Endodermal cell (in vitro differentiated cells): Measurements from ENCODE around the gene LMO1. TPM values are rescaled to one million over a fixed set of nuclear protein-coding genes. Genes with fewer than 3 reads are reported as not detected.
A peak's percentile ranks its signal among the peaks of the same experiment; 100 is the strongest.

ENCODE experiments used
- DNase-seq: peaks from one replicate; pipeline ENCODE4 v3.0.0-alpha.2; 2017
- H3K27ac ChIP-seq: 2 replicates; pipeline ENCODE4 v1.5.1; 2013; ENCODE audit warnings: mild to moderate bottlenecking, low read depth, low read length, moderate library complexity
- H3K27me3 ChIP-seq: 2 replicates; pipeline ENCODE4 v1.6.1; 2013; ENCODE audit warnings: mild to moderate bottlenecking, low read length, moderate library complexity; ENCODE audit not compliant: insufficient read depth, control insufficient read depth, poor library complexity, severe bottlenecking
- H3K36me3 ChIP-seq: 2 replicates; pipeline ENCODE4 v1.7.0; 2013; ENCODE audit warnings: mild to moderate bottlenecking, low read length, moderate library complexity; ENCODE audit not compliant: control insufficient read depth, insufficient read depth
- H3K4me1 ChIP-seq: one replicate; pipeline ENCODE4 v1.7.0; 2013; ENCODE audit warnings: low read length; ENCODE audit not compliant: control insufficient read depth, insufficient read depth
- H3K4me3 ChIP-seq: 2 replicates; pipeline ENCODE4 v1.5.1; 2013; ENCODE audit warnings: mild to moderate bottlenecking, low read length, moderate library complexity
- H3K9ac ChIP-seq: 2 replicates; pipeline ENCODE4 v1.6.1; 2013; ENCODE audit warnings: mild to moderate bottlenecking, low read length, moderate library complexity; ENCODE audit not compliant: poor library complexity, severe bottlenecking; ENCODE audit errors: extremely low read depth
- H3K9me3 ChIP-seq: 2 replicates; pipeline ENCODE4 v1.6.1; 2013; ENCODE audit warnings: mild to moderate bottlenecking, low read length, moderate library complexity; ENCODE audit not compliant: control insufficient read depth
- H3K27ac Mint-ChIP-seq: 2 replicates; pipeline ENCODE4 v1.8.0; 2020; ENCODE audit warnings: mixed read lengths
- H3K27me3 Mint-ChIP-seq: 2 replicates; pipeline ENCODE4 v1.8.0; 2021; ENCODE audit warnings: mild to moderate bottlenecking, mixed read lengths; ENCODE audit not compliant: insufficient read depth
- H3K36me3 Mint-ChIP-seq: 2 replicates; pipeline ENCODE4 v1.8.0; 2020; ENCODE audit warnings: low read depth, mixed read lengths
- H3K4me1 Mint-ChIP-seq: 2 replicates; pipeline ENCODE4 v1.8.0; 2020; ENCODE audit warnings: mixed read lengths
- H3K4me3 Mint-ChIP-seq: 2 replicates; pipeline ENCODE4 v1.8.0; 2020; ENCODE audit warnings: mild to moderate bottlenecking, moderate library complexity, mixed read lengths
- H3K9me3 Mint-ChIP-seq: 2 replicates; pipeline ENCODE4 v1.8.0; 2020; ENCODE audit warnings: mild to moderate bottlenecking, mixed read lengths
- WGBS, 2 experiments: methylation state at CpG; one replicate each; pipeline versions ENCODE4 v1.1.5 to v1.1.7; 2013; ENCODE audit warnings: missing lambda C conversion rate in 2 of 2, mixed read lengths in 1 of 2; ENCODE audit not compliant: insufficient coverage in 1 of 2, insufficient read length in 1 of 2; 5-methylcytosine and 5-hydroxymethylcytosine counted together
- total RNA-seq, 2 donors: library from RNA; stranded (reverse); fragmentation: NEBNext Ultra II Directional in 1 of 2; extraction: Animal tissue kit (Norgen Biotek cat#: 25700) in 1 of 2; gene quantifications; 2 replicates in 1 of 2; 3 replicates in 1 of 2; pipeline ENCODE4 v1.2.1, GENCODE V29; 2021
- TF ChIP-seq, protein P1 (sequence below): fragments of 200-600 bp; sonication (generic); conservative IDR thresholded peaks from 2 replicates; pipeline ENCODE4 v1.5.0; 2021; ENCODE audit warnings: antibody characterized with exemption, mild to moderate bottlenecking

LMO1 gene
- total RNA-seq, 2 donors from 2014 or later: 0.46 TPM; not detected in 1

DNA sequence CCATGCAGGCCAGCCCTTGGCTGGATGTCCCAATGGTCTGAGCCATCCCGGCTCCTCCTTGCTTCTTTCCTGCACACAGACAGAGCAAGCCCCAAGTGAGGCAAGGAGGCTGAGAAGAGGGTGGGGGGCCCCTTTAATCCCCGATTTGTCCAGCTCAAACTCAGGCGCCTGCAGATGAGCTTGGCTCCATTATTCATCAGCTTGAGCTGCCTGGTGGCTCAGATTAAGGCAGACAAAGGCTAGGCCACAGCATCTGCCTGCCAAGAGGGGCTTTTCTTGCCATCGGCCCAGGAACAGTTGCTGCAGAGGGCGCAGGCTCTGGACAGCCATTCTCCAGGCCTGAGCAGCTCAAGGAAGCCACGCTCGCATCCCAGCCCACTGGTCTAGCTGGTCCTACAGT is 35.4 kb downstream of the LMO1 start:
- Histone ChIP-seq H3K4me1 (no peaks in the 10 kb centered on the region), H3K36me3 (no peaks in the 10 kb centered on the region), H3K9me3 (no peaks in the 10 kb centered on the region), H3K9ac (no peak overlapping the region), H3K27ac (no peak overlapping the region), H3K27me3 (peaks cover 9% of the 10 kb centered on the region), H3K4me3 (no peak overlapping the region)
- no peak overlapping the region for H3K4me3 Mint-ChIP-seq
- no peak for DNase-seq
- peaks cover 3% of the 10 kb centered on the region for H3K4me1 Mint-ChIP-seq
- H3K27me3 Mint-ChIP-seq: peaks cover 17% of the 10 kb centered on the region
- no peaks in the 10 kb centered on the region for H3K9me3 Mint-ChIP-seq
- no peaks in the 10 kb centered on the region for H3K36me3 Mint-ChIP-seq
- no peak overlapping the region for H3K27ac Mint-ChIP-seq
- TF ChIP-seq, protein P1, sequence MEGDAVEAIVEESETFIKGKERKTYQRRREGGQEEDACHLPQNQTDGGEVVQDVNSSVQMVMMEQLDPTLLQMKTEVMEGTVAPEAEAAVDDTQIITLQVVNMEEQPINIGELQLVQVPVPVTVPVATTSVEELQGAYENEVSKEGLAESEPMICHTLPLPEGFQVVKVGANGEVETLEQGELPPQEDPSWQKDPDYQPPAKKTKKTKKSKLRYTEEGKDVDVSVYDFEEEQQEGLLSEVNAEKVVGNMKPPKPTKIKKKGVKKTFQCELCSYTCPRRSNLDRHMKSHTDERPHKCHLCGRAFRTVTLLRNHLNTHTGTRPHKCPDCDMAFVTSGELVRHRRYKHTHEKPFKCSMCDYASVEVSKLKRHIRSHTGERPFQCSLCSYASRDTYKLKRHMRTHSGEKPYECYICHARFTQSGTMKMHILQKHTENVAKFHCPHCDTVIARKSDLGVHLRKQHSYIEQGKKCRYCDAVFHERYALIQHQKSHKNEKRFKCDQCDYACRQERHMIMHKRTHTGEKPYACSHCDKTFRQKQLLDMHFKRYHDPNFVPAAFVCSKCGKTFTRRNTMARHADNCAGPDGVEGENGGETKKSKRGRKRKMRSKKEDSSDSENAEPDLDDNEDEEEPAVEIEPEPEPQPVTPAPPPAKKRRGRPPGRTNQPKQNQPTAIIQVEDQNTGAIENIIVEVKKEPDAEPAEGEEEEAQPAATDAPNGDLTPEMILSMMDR: no peak
- WGBS, 2 experiments: 89 to 100% methylated on average over 1 to 7 of the region's 7 CpGs

DNA sequence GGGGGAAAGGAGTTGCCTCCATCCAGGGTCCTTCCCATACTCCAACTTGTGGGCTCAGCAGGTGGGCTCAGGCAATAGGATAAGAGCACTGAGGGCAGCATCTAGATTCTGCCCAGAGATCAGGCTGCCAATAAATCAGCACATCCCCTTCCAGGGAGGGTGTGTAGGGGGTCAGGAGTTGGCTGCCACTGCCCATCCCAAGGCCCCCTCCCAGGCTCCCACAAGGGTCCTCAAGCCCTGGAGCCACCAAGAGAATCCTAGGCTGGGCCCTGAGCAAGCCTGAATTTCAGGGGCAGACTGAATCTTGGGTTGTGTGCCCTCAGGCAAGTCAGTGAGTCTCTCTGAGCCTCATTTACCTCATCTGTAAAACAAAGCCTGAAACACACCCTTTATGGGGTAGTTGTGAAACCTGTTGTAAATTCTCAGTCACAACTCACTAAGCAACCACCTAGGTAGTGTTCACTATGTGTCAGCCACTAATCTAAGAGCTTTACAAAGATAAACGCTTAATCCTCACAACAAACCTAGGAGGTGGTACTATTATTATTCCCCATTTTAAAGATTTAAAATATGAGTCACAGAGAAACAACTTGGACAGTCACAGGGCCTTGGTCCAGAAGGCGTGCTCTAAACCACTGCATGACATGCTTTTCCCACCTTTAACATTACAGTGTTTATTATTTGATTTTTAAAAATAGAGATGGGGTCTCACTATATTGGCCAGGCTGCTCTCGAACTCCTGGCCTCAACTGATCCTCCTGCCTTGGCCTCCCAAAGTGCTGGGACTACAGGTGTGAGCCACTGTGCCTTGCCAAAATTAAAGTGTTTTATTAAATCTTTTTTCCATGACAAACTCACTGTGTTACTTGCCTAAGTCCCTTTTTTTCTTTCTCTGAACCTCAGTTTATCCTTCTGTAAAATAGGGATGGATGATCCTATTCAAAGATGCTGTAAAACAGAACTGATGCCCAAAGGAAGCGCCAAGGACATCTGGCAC is 36.2 kb downstream of the LMO1 start:
- no peak overlapping the region for H3K4me3 Mint-ChIP-seq
- H3K27ac ChIP-seq: no peak overlapping the region
- no peak overlapping the region for H3K9ac ChIP-seq
- H3K9me3 Mint-ChIP-seq: no peaks in the 10 kb centered on the region
- no peaks in the 10 kb centered on the region for H3K4me1 ChIP-seq
- peaks cover 9% of the 10 kb centered on the region for H3K27me3 ChIP-seq
- H3K36me3 Mint-ChIP-seq: no peaks in the 10 kb centered on the region
- peaks cover 9% of the 10 kb centered on the region for H3K4me1 Mint-ChIP-seq
- WGBS, 2 experiments: 85 to 100% methylated on average over 2 to 4 of the region's 4 CpGs
- H3K27me3 Mint-ChIP-seq: peaks cover 17% of the 10 kb centered on the region
- no peaks in the 10 kb centered on the region for H3K9me3 ChIP-seq
- DNase-seq: no peak
- TF ChIP-seq, protein P1: no peak
- H3K27ac Mint-ChIP-seq: no peak overlapping the region
- H3K36me3 ChIP-seq: no peaks in the 10 kb centered on the region
- H3K4me3 ChIP-seq: no peak overlapping the region

DNA sequence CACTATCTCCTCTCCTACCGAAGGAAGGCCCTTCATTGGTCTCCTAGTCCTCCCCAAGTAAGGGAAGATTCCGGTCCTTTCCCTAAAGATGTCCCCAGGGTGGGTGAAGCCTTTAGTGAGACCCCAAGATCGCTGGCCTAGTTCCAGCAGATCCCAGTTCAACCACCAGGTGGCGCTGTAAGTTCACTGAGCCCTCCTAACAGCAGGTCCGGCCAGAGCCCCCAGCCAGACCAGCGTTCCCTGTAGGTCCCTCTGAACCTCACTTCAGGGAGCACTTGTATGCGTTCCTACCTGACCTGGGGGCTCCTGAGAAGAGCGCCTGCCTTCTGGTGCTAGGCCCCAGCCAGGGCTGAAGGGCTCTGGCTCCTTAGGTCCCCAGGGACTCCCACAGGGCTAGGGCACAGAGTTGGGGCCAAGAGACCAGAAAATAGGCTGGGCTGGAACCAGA is 38.1 kb downstream of the LMO1 start:
- WGBS, 2 experiments: 14 to 20% methylated on average over 8 of the region's 8 CpGs
- Histone ChIP-seq H3K9ac (no peak overlapping the region), H3K27ac (no peak overlapping the region), H3K36me3 (no peaks in the 10 kb centered on the region), H3K9me3 (no peaks in the 10 kb centered on the region), H3K27me3 (peaks cover 9% of the 10 kb centered on the region), H3K4me3 (no peak overlapping the region), H3K4me1 (no peaks in the 10 kb centered on the region)
- H3K4me1 Mint-ChIP-seq: peaks cover 12% of the 10 kb centered on the region
- no peak overlapping the region for H3K4me3 Mint-ChIP-seq
- DNase-seq: peak; percentile 97
- TF ChIP-seq, protein P1: peak; percentile 98
- H3K27ac Mint-ChIP-seq: no peak overlapping the region
- H3K9me3 Mint-ChIP-seq: no peaks in the 10 kb centered on the region
- peaks cover 16% of the 10 kb centered on the region for H3K27me3 Mint-ChIP-seq
- H3K36me3 Mint-ChIP-seq: no peaks in the 10 kb centered on the region
